COR-L47 (cell line): ENCODE measurements around the gene POC1A.

Experiments
- DNase-seq: peaks from one replicate; lab custom pipeline; 2025; lab: John Stamatoyannopoulos, UW

POC1A gene

DNA sequence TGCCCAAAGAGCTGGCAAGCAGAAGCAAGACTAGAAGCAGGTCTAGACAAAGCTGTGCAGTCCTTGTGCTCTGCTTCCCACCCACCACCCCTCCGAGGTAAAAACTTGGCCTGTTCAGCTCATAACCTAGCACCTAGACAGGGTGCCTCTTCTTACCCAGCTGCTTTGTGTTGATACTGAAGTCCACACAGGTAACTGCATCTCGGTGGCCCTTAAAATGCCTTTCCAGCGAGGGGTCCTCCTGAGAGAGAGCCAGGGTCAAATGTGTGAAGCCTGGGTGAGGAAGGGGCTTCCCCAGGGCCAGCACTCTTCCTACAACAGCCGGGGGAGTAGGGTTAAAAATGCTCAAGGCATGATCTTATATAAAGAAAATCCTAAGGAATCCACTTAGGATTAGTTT, 3.4 kb downstream of the POC1A start:
- DNase-seq: no peak

- DNase-seq: no peak
Measured at GRCh38 chr3:52150357-52150756, 3.9 kb downstream of the POC1A start.

DNA sequence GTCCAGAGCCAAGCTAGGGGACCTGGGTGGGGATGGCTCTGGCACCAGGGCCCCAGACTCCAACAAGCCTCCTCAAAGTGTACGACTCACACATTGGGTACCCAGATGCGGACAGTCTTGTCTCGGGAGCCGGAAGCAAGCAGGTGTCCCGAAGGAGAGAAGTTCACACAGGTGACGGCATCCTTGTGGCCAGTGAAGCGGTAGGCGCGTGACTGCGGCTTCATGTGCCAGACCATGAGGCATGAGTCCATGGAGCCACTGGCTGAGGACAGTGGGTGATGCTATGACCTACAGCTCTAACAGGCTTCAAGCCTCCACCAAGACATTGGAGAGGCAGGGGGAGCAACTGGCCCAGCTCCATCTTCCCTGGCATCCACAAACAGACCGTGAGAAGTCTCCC, 4.5 kb downstream of the POC1A start:
- no peak for DNase-seq

GRCh38 chr3:52149021-52149420, 5.2 kb downstream of the POC1A start:
- DNase-seq: no peak

DNA sequence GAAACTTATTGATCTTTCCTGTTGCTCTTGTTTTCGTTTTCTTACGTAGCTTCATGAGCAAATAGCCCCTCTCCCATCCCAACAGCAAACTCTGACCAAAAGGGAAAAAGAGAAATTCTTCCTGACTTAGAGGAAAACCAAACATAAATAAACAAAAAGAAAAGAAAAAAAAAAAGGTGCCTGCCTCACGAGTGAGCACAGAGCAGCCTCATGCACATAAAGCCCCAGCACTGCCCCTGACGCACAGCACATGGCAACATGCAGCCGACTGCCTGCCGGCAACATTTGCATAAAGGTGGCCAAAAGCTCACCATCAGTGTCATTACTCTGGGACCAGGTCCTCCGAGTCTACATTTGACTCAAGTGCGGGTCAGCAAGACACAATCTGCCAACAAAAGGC, 6.4 kb downstream of the POC1A start:
- no peak for DNase-seq

DNA sequence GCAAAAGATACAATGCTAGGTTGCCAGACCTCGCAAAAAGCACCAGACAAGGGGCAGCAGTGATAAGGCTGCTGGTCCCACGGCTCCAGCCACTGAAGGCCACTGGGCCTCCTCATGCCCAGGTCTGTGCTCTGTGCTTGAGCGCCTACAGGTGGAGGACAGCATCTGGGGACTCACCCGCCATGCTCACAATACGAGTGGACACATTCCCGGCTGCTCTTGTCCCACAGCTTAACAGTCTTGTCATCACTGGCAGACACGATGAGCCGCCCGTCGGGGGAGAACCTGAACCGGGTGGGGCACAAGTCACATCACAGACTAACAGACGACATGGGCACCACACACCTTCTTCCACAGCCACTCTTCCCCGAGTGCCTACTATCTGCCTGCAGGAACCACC, 7.4 kb downstream of the POC1A start:
- DNase-seq: no peak

DNA sequence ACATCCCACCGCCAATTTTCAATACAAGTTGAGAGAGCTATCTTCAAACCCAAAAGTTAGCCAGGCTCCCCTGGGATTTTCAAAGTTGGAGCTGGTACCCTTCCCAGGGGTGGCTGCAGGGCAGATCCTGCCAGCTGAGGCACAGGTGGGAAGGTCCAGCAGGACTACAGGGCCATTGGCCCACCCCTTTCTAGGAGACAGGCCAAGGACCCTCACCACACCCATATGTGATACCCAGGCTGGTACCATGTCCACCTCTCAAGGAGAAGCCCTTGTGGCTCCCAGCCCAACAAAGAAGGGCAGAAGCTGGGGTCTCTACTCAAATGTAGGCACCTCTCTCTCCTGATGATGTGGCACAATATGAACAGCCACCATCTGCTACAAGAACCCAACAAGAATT, 8.0 kb downstream of the POC1A start:
- no peak for DNase-seq

DNA sequence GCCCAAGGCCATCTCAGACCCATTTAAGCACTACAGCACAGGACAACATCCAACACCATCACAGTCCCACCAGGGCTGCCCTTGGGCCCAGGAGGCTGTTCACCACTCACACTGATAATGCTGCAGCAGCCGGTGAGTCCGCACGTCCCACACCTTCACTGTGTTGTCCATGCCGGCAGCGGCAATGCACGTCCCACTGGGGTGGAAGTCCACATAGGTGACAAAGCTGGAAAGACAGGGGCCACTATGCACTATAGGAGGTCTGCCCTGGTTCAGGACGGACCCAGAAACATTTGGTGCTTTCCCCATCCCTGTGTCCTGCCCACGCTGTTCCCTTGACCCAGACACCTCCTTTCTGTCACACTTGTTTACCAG, 8.5 kb downstream of the POC1A start:
- DNase-seq: no peak

GRCh38 chr3:52144796-52145735, 9.2 kb downstream of the POC1A start:
- DNase-seq: no peak

- DNase-seq: peak; percentile 25
Measured at GRCh38 chr3:52144034-52144795, 10.0 kb downstream of the POC1A start.

DNA sequence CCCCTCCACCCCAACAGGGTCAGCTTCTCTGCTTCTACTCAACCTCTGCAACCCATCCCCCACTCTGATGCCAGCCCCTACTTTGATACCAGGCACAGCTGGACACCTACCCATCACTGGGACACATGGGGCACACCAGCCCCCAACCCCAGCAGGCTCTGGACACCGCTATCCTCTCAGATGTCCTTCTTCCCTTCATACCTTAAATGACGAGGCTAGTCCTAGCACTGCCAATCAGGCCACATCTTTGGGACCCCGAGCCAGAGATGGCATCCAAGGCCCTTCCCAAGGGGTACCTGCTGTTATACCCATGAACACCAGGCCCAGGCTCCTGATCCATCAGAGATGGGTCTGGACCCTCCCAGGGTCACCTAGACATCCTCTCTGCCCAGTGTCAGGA, 10.6 kb downstream of the POC1A start:
- DNase-seq: no peak

- no peak for DNase-seq
Measured at GRCh38 chr3:52143156-52143555, 11.1 kb downstream of the POC1A start.

- no peak for DNase-seq
Measured at GRCh38 chr3:52141751-52142150, 12.5 kb downstream of the POC1A start.

GRCh38 chr3:52140769-52141168, 13.5 kb downstream of the POC1A start:
- no peak for DNase-seq

DNA sequence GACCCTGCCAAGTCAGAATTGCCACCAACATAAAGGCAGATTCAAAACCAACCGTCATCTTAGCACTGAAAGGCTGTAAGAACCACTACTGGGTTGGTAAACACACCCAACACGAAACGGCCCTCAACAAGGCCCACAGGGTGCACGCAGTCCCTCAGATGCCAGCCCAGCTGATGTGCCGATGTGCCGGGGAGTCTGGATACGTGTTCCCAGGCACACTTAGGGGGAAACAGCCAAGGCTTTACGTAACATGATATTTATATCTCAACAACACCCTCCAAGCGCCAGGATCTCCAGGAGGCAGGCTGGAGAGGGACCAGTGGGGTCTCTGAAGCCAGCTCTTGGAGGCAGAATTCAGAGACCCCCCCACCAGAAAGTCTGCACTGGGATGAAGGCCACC, 14.2 kb downstream of the POC1A start:
- no peak for DNase-seq

DNA sequence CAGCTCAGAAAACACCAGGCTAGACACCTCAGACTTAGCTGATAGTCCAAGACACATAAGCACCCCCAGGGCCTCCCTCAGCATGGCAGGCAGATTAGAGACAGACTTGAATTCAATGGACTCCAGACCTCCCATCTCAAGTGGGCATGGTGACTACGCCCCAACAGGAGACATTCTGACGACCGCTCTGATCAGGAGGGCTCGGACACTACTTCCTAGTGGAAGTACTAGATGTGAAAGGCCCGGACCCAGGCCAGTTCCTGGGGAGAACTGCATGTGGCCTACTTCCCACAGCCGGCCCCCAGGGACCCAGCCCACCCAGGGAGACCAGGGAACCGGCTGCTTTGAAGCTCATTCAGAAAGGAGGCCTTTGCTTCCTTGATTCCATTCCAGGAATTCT, 16.9 kb downstream of the POC1A start:
- no peak for DNase-seq

GRCh38 chr3:52136513-52136912, 17.7 kb downstream of the POC1A start:
- no peak for DNase-seq

GRCh38 chr3:52135332-52135731, 18.9 kb downstream of the POC1A start:
- DNase-seq: no peak

DNA sequence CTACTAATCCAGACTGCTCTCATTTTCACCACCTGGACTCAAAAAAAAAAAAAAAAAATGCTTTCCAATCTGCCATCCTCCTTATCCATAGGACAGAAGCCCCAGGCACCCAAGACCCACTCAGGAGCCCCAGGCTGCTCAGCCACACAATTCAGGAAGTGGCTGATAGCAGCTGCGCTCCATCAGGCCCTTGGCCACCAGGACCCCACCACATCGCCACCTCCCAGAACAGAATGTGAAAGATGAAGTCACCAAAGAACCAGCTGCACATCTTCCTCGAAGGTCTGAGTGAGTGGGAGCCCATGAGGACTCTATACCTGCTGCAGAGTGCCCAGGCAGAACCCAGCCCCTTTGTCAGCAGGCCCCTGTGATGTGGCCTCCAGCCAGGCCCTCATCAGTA, 19.5 kb downstream of the POC1A start:
- no peak for DNase-seq

DNA sequence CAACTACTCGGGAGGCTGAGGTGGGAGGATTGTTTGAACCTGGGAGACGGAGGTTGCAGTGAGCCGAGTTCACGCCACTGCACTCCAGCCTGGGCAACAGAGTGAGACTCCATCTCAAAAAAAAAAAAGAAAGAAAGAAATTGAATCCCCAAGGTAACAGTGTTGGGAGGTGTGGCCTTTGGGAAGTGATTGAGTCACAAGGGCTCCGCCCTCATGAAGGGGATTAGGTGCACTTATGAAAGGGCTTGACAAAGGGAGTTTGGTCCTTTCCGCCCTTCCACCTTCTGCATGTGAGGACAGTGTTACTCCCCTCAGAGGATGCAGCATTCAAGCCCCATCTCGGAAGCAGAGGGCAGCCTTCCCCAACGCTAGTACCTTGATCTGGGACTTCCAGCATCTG, 21.3 kb downstream of the POC1A start:
- no peak for DNase-seq

GRCh38 chr3:52132041-52132440, 22.2 kb downstream of the POC1A start:
- DNase-seq: no peak

GRCh38 chr3:52130966-52131622, 23.1 kb downstream of the POC1A start:
- no peak for DNase-seq
